Right lobe of liver (tissue), 6 donors: ENCODE measurements around the gene SLC24A3. TPM values are rescaled to one million over a fixed set of nuclear protein-coding genes. Genes with fewer than 3 reads are reported as not detected.

ENCODE experiments used
- ATAC-seq, 4 donors: fragments of 200-7000 bp; cut with Tn5 transposase; one replicate each; pipeline ENCODE4 v1.9.1; 2020; ENCODE audit warnings: mild to moderate bottlenecking in 4 of 4, moderate library complexity in 4 of 4
- DNase-seq, 3 donors: peaks; one replicate each; pipeline ENCODE4 v3.0.0-alpha.2; 2020
- H3K27ac ChIP-seq, 3 donors: fragments of 200-600 bp; one replicate each; pipeline ENCODE4 v1.8.0; 2022
- H3K27me3 ChIP-seq, 2 donors: fragments of 200-600 bp; one replicate each; pipeline ENCODE4 v1.8.0; 2022
- H3K36me3 ChIP-seq, 4 donors: fragments of 200-600 bp; sonication (generic) in 1 of 4; one replicate each; pipeline versions ENCODE4 v1.5.1 to v1.8.0; 2017 to 2022; ENCODE audit warnings: control low read depth in 1 of 4
- H3K4me1 ChIP-seq, 4 donors: fragments of 200-600 bp; sonication (generic) in 1 of 4; one replicate each; pipeline versions ENCODE4 v1.5.1 to v1.8.0; 2017 to 2022; ENCODE audit warnings: control low read depth in 1 of 4
- H3K4me3 ChIP-seq, 3 donors: fragments of 200-600 bp; one replicate each; pipeline ENCODE4 v1.8.0; 2022
- H3K9me3 ChIP-seq, 4 donors: fragments of 200-600 bp; sonication (generic) in 1 of 4; one replicate each; pipeline versions ENCODE4 v1.5.1 to v1.8.0; 2017 to 2022; ENCODE audit warnings: control low read depth in 1 of 4
- CTCF ChIP-seq, 4 donors: fragments of 200-600 bp in 3 of 4; fragments of 450-650 bp in 1 of 4; IDR thresholded peaks; one replicate each; pipeline versions ENCODE4 v1.5.1 to v1.8.0; 2016 to 2022; ENCODE audit warnings: antibody characterized with exemption in 4 of 4, mild to moderate bottlenecking in 2 of 4
- POLR2A ChIP-seq: fragments of 450-650 bp; IDR thresholded peaks from one replicate; pipeline ENCODE4 v1.6.1; 2017; ENCODE audit warnings: antibody characterized with exemption, mild to moderate bottlenecking
- WGBS: methylation state at CpG from one replicate; pipeline ENCODE4 v1.1.6; 2018; ENCODE audit warnings: low coverage, low lambda C conversion rate; ENCODE audit not compliant: insufficient coverage; ENCODE audit errors: missing lambda C conversion rate; 5-methylcytosine and 5-hydroxymethylcytosine counted together
- intact Hi-C, 2 donors: fragments of 100-400 bp; cut with DNase I; formaldehyde crosslinking; loops; one replicate each; pipeline versions ENCODE4 v1.11.2 to v1.14.1; 2022
- total RNA-seq, 6 experiments: library from RNA; depleted of rRNA in 2 of 6; stranded (reverse); fragments of >200 nt in 2 of 6; fragmentation: NEBNext Ultra II Directional in 3 of 6; extraction: Animal tissue kit (Norgen Biotek cat#: 25700) in 3 of 6; gene quantifications; one replicate each; pipeline versions ENCODE4 v1.1.0 to v1.2.4, GENCODE V29; 2016 to 2023
- donor health status: DM: no; HTN: yes; CAD: no.
- donor health status: DM: no; HTN: no; CAD: no.
- donor health status: DM: no; HTN: no; CAD: no.
- donor health status: DM: no; HTN: yes; CAD: no.
- donor health status: DM: no; HTN: yes; CAD: no.

SLC24A3 gene
- total RNA-seq, 6 experiments from 2014 or later, result 0.06 to 0.49 (median 0.27) TPM

- Histone ChIP-seq H3K27me3 (no peaks in the 10 kb centered on the region), H3K4me3 (no peak overlapping the region), H3K9me3 (no peaks in the 10 kb centered on the region), H3K27ac (no peak overlapping the region), H3K36me3 (no peaks in the 10 kb centered on the region), H3K4me1 (no peaks in the 10 kb centered on the region)
- TF ChIP-seq CTCF (IDR thresholded peaks at IDR 0.05), result no peak
- no peak for TF ChIP-seq POLR2A
- 21% methylated on average over 2 of the region's 2 CpGs for WGBS
- ATAC-seq, result no peak
- DNase-seq, result no peak
- intact Hi-C loops, result no loop called here
Observed at GRCh38 chr20:19367591-19367990, 155.1 kb downstream of the SLC24A3 start.

- TF ChIP-seq CTCF (IDR thresholded peaks at IDR 0.05) (no peak), POLR2A (no peak)
- H3K4me3 ChIP-seq, result no peak overlapping the region
- intact Hi-C loops, result no loop called here
- WGBS, result 42% methylated on average over 3 of the region's 3 CpGs
- no peaks in the 10 kb centered on the region for H3K36me3 ChIP-seq
- DNase-seq, result no peak
- ATAC-seq, result no peak
- no peaks in the 10 kb centered on the region for H3K27me3 ChIP-seq
- H3K27ac ChIP-seq, result no peak overlapping the region
- H3K4me1 ChIP-seq, result no peaks in the 10 kb centered on the region
- H3K9me3 ChIP-seq, result no peaks in the 10 kb centered on the region
Observed at GRCh38 chr20:19368351-19368750, 155.9 kb downstream of the SLC24A3 start.

- no peak for DNase-seq
- WGBS, result 57% methylated on average over 6 of the region's 6 CpGs
- Histone ChIP-seq H3K27me3 (no peaks in the 10 kb centered on the region), H3K4me1 (no peaks in the 10 kb centered on the region), H3K36me3 (no peaks in the 10 kb centered on the region), H3K9me3 (no peaks in the 10 kb centered on the region), H3K4me3 (no peak overlapping the region), H3K27ac (no peak overlapping the region)
- intact Hi-C loops, result no loop called here
- no peak for ATAC-seq
- TF ChIP-seq CTCF (IDR thresholded peaks at IDR 0.05), result no peak
Observed at GRCh38 chr20:19370076-19371075, 157.9 kb downstream of the SLC24A3 start.

GRCh38 chr20:19371112-19371511, 158.7 kb downstream of the SLC24A3 start:
- Histone ChIP-seq H3K9me3 (no peaks in the 10 kb centered on the region), H3K36me3 (no peaks in the 10 kb centered on the region), H3K4me1 (no peaks in the 10 kb centered on the region), H3K27me3 (no peaks in the 10 kb centered on the region), H3K27ac (no peak overlapping the region), H3K4me3 (no peak overlapping the region)
- intact Hi-C loops, result no loop called here
- no CpG with 5 or more reads among the region's 1 CpG for WGBS
- DNase-seq (no peak), ATAC-seq (no peak)
- TF ChIP-seq CTCF (IDR thresholded peaks at IDR 0.05) (no peak), POLR2A (no peak)
